Cardiac muscle cell (in vitro differentiated cells and primary cell): ENCODE results near the gene CDK12. TPM values are rescaled to one million over a fixed set of nuclear protein-coding genes. Genes with fewer than 3 reads are reported as not detected.

ENCODE experiments used
- DNase-seq, 2 donors: peaks; one replicate each; pipeline versions ENCODE4 v3.0.0 to v3.0.0-alpha.2; 2010 to 2017; ENCODE audit warnings: low read depth in 1 of 2, low spot score in 1 of 2
- H3K27ac ChIP-seq: fragments of 200-600 bp; sonication (generic); 2 replicates; pipeline ENCODE4 v1.5.1; 2016
- H3K27me3 ChIP-seq: fragments of 200-600 bp; sonication (generic); 2 replicates; pipeline ENCODE4 v1.6.0; 2016; ENCODE audit warnings: control low read depth
- H3K36me3 ChIP-seq: fragments of 200-600 bp; sonication (generic); 2 replicates; pipeline ENCODE4 v1.5.1; 2016; ENCODE audit warnings: control low read depth
- H3K4me1 ChIP-seq: fragments of 200-600 bp; sonication (generic); 2 replicates; pipeline ENCODE4 v1.8.1; 2017; ENCODE audit warnings: low read depth, mild to moderate bottlenecking, mixed run types
- H3K4me3 ChIP-seq: fragments of 200-600 bp; sonication (generic); 2 replicates; pipeline ENCODE4 v1.5.1; 2016; ENCODE audit warnings: mild to moderate bottlenecking
- H3K9me3 ChIP-seq: fragments of 200-600 bp; sonication (generic); 2 replicates; pipeline ENCODE4 v1.5.1; 2017; ENCODE audit warnings: low read depth, mild to moderate bottlenecking, control low read depth
- CTCF ChIP-seq: IDR thresholded peaks from 2 replicates; pipeline ENCODE4 v1.5.1; 2012; ENCODE audit warnings: low read depth, mild to moderate bottlenecking, low read length
- polyA plus RNA-seq: library from polyadenylated mRNA; unstranded; fragments of >200 nt; fragmentation: Nextera tagmentation; extraction: Ambion mirVana; gene quantifications from 2 replicates; pipeline ENCODE4 v1.2.1, GENCODE V29; 2016
- total RNA-seq: library from RNA; depleted of rRNA; stranded (reverse); fragments of >200 nt; gene quantifications from 2 replicates; pipeline ENCODE4 v1.2.3, GENCODE V29; 2016

CDK12 gene
- total and polyA plus RNA-seq, 2 experiments from 2014 or later = 10.9 to 47.1 TPM

- Histone ChIP-seq H3K36me3 (peaks cover 8% of the 10 kb centered on the region), H3K9me3 (no peaks in the 10 kb centered on the region), H3K4me3 (no peak overlapping the region), H3K27me3 (no peaks in the 10 kb centered on the region), H3K27ac (no peak overlapping the region), H3K4me1 (no peaks in the 10 kb centered on the region)
- no peak for TF ChIP-seq CTCF
- peak in 1 of 2 donors; percentile 74 for DNase-seq
These were observed 87.4 kb downstream of the CDK12 start for GRCh38 chr17:39548494-39549225.

- TF ChIP-seq CTCF = no peak
- Histone ChIP-seq H3K4me1 (no peaks in the 10 kb centered on the region), H3K9me3 (no peaks in the 10 kb centered on the region), H3K36me3 (peaks cover 8% of the 10 kb centered on the region), H3K27me3 (no peaks in the 10 kb centered on the region), H3K27ac (no peak overlapping the region), H3K4me3 (no peak overlapping the region)
- no peak for DNase-seq
These were observed 88.7 kb downstream of the CDK12 start for GRCh38 chr17:39549747-39550573.

- Histone ChIP-seq H3K27ac (no peak overlapping the region), H3K36me3 (peaks cover 12% of the 10 kb centered on the region), H3K27me3 (no peaks in the 10 kb centered on the region), H3K4me1 (no peaks in the 10 kb centered on the region), H3K9me3 (no peaks in the 10 kb centered on the region), H3K4me3 (no peak overlapping the region)
- TF ChIP-seq CTCF = no peak
- DNase-seq = peak in 1 of 2 donors; percentile 22
These were observed 90.6 kb downstream of the CDK12 start for GRCh38 chr17:39551879-39552278.

- H3K36me3 ChIP-seq = peaks cover 18% of the 10 kb centered on the region
- H3K27ac ChIP-seq = no peak overlapping the region
- TF ChIP-seq CTCF = no peak
- H3K27me3 ChIP-seq = no peaks in the 10 kb centered on the region
- no peaks in the 10 kb centered on the region for H3K9me3 ChIP-seq
- DNase-seq = peak in 1 of 2 donors; percentile 50
- no peak overlapping the region for H3K4me3 ChIP-seq
- no peaks in the 10 kb centered on the region for H3K4me1 ChIP-seq
These were observed 92.2 kb downstream of the CDK12 start for GRCh38 chr17:39553341-39553945.

GRCh38 chr17:39555368-39555767, 94.1 kb downstream of the CDK12 start:
- no peak overlapping the region for H3K4me3 ChIP-seq

More at GRCh38 chr17:39555368-39555767, 94.1 kb downstream of the CDK12 start:
- no peak overlapping the region for H3K27ac ChIP-seq
- TF ChIP-seq CTCF = no peak
- peaks cover 26% of the 10 kb centered on the region for H3K36me3 ChIP-seq
- no peaks in the 10 kb centered on the region for H3K9me3 ChIP-seq
- DNase-seq = no peak
- H3K4me1 ChIP-seq = no peaks in the 10 kb centered on the region
- H3K27me3 ChIP-seq = no peaks in the 10 kb centered on the region
